ENCODE measurements around the gene CLTB. TPM values are rescaled to one million over a fixed set of nuclear protein-coding genes. Genes with fewer than 3 reads are reported as not detected.

Gene CLTB
- total RNA-seq, 1 experiment from 2014 or later: 34.5 TPM

DNA sequence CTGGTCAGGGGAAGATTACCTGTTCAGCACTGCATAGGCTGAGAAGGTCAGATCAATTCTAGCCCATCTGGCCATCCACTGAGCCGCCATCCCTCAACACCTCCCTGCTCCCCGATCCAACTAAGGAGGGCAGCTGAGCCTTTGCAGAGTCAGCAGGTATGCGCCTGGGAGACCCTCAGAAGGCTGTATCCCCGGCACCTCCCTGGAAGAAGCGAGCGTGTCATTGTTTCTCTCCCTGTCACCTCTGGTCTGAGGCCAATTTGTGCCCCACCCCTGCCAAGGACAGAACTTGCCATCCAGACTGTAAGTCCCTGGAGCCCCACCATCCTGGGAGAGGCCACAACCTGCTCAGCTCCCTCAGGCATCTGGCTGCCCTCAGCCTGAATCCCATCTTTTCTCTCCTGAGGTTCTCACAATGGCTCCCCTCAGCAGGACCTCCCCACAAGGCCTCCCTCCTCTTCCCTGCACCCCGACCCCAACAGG lies 2.6 kb downstream of the CLTB start:
- DNase-seq: no peak
- Histone ChIP-seq H4K5ac (ENCODE audit: insufficient read length, low read depth, low read length) (no peak overlapping the region), H3K18ac (ENCODE audit: insufficient read length, low read depth, low read length) (no peak overlapping the region), H2BK15ac (ENCODE audit: low read depth, low read length) (no peak overlapping the region), H2AK5ac (ENCODE audit: insufficient read length, low read length) (no peak overlapping the region), H3K9me3 (ENCODE audit: control insufficient read depth, low read depth, low read length) (no peaks in the 10 kb centered on the region), H3K27me3 (ENCODE audit: insufficient read depth, low read length) (no peaks in the 10 kb centered on the region; the same call in 1 of the 2 replicates), H2BK12ac (ENCODE audit: insufficient read length, low read depth, low read length) (no peak overlapping the region), H3K23me2 (ENCODE audit: insufficient read length, low read depth, low read length, poor library complexity, severe bottlenecking) (peaks cover 5% of the 10 kb centered on the region), H3K79me1 (ENCODE audit: insufficient read depth, low read depth, low read length, poor library complexity, severe bottlenecking) (no peaks in the 10 kb centered on the region), H2BK20ac (ENCODE audit: low read depth, low read length, poor library complexity, severe bottlenecking) (no peak overlapping the region), H3T11ph (ENCODE audit: low read length) (no peak overlapping the region), H2BK120ac (ENCODE audit: low read depth, low read length, poor library complexity, severe bottlenecking) (no peak overlapping the region), H3K23ac (ENCODE audit: insufficient read length, low read depth, low read length) (no peak overlapping the region), H2BK5ac (ENCODE audit: insufficient read length, low read length) (no peak overlapping the region), H4K8ac (replicated peaks; ENCODE audit: insufficient read length, low read depth, low read length) (no peak overlapping the region), H2AFZ (ENCODE audit: low read length) (no peak overlapping the region), H3K4me1 (ENCODE audit: insufficient read depth, low read length) (no peaks in the 10 kb centered on the region), H4K91ac (ENCODE audit: insufficient read length, low read depth, low read length) (no peak overlapping the region), H4K20me1 (ENCODE audit: control insufficient read depth, insufficient read depth, insufficient read length) (no peaks in the 10 kb centered on the region), H3K56ac (ENCODE audit: insufficient read length, low read depth, low read length) (no peak overlapping the region), H3K14ac (ENCODE audit: insufficient read depth, low read length) (no peak overlapping the region), H3K27ac (ENCODE audit: insufficient read length, low read depth, low read length) (no peak overlapping the region), H3K4ac (ENCODE audit: low read depth, low read length) (no peak overlapping the region), H3K79me2 (ENCODE audit: insufficient read depth, low read length) (no peaks in the 10 kb centered on the region), H3K9ac (ENCODE audit: extremely low read depth, insufficient read length, low read length) (no peak overlapping the region), H3K4me2 (ENCODE audit: insufficient read depth, insufficient read length, low read length) (no peak overlapping the region)
- H3K27me3 Mint-ChIP-seq (ENCODE audit: low read depth): peaks cover 15% of the 10 kb centered on the region
- H3K4me1 Mint-ChIP-seq: peaks cover 6 to 9% of the 10 kb centered on the region in 2 experiments; a peak in 3 of 4 replicates
- H3K9me3 Mint-ChIP-seq: peaks cover 2 to 7% of the 10 kb centered on the region in 2 experiments; a peak in 2 of 5 replicates
- no CpG with 5 or more reads among the region's 7 CpGs for WGBS (ENCODE audit: extremely low coverage, insufficient read length, low lambda C conversion rate)
- no peak overlapping the region for H3K27ac Mint-ChIP-seq
- no peak overlapping the region; a peak in 1 of 5 replicates for H3K4me3 Mint-ChIP-seq
- TF ChIP-seq, protein P1, sequence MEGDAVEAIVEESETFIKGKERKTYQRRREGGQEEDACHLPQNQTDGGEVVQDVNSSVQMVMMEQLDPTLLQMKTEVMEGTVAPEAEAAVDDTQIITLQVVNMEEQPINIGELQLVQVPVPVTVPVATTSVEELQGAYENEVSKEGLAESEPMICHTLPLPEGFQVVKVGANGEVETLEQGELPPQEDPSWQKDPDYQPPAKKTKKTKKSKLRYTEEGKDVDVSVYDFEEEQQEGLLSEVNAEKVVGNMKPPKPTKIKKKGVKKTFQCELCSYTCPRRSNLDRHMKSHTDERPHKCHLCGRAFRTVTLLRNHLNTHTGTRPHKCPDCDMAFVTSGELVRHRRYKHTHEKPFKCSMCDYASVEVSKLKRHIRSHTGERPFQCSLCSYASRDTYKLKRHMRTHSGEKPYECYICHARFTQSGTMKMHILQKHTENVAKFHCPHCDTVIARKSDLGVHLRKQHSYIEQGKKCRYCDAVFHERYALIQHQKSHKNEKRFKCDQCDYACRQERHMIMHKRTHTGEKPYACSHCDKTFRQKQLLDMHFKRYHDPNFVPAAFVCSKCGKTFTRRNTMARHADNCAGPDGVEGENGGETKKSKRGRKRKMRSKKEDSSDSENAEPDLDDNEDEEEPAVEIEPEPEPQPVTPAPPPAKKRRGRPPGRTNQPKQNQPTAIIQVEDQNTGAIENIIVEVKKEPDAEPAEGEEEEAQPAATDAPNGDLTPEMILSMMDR (conservative IDR thresholded peaks at IDR 0.05): no peak
- H3K36me3 Mint-ChIP-seq (ENCODE audit: insufficient read depth in 1 of 3, low read depth in 3 of 3): peaks cover 0 to 11% (median 4%) of the 10 kb centered on the region in 3 experiments; a peak in 4 of 7 replicates

Data from H9 (cell line).